SKM-1 (cell line): ENCODE results near the gene MRPL45.

ENCODE experiments used
- DNase-seq: peaks from one replicate; lab custom pipeline; 2025; ENCODE audit not compliant: unreplicated experiment; lab: John Stamatoyannopoulos, UW

The MRPL45 gene

GRCh38 chr17:38324772-38325171, 27.8 kb downstream of the MRPL45 start:
- DNase-seq: no peak

DNA sequence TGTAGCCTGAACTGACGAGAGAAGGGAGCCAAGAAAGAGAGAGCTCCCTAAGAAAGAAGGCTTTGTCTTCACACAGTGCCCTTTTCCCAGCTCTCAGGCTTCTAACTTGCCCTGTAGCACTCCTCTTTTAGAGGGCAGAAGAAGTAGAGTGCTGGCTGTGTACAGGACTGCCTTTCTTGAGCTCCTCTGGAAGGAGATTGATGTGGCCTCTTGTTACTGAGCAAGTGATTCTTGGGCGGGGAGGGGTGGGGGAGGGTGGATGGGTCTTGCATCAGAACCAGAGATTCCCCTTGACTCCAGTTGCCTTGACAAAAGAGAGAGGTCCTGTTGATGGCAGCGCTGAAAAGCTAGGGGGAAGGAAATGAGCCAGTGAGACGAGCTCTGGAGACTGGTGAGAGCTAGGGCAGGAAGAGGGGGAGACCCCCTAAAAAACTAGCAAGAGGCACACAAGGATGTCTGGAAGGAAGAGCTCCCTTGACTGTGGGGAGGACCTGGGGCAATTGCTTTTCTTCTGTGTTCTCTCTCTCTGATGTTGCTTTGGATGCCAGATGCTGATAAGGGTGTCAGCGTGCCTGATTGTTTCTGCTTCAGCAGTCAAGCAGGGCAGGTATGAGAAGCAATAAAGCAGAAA, 28.4 kb downstream of the MRPL45 start:
- DNase-seq: no peak

- DNase-seq: no peak
These were observed 30.2 kb downstream of the MRPL45 start for GRCh38 chr17:38326996-38327792.

DNA sequence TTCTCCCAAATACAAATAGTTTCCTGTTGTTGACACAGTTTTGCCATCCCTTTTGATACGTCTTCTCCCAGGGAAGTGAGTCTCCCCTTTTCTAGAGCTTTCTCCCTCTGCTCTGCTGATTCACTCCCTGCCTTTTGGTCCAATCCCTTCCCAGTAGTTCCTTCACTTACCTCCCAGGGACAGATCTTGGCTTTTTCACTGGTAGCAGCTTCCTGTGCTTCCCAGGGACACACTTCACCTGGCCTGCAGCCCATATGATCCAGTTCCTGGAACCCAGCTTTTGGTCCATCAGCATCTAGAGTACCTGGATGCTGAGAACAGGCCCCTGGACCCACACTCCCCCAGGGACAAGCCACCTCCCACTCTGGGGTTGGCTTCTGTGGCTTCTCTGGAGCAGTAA, 31.0 kb downstream of the MRPL45 start:
- no peak for DNase-seq

GRCh38 chr17:38328620-38329019, 31.7 kb downstream of the MRPL45 start:
- DNase-seq: no peak

DNA sequence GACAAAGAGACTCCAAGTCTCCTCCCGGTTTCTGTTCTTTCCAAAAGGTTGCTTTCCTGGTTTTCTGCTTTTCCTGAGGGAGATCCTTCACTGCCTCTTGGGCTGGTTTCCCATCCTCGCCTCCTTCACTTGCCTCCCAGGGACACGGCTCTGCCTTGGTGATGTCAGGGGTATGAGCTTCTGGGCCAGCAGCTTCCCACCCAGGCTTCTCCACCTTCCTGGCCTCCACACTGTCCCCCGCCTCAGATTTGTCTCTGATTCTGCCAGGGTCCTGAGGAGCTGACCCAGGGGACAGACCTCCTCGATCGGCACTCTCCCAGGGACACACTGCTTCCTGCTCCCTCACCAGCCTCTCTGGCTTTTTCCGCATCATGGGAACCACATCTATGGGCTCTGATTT, 32.3 kb downstream of the MRPL45 start:
- no peak for DNase-seq

GRCh38 chr17:38329808-38330730, 33.1 kb downstream of the MRPL45 start:
- DNase-seq: no peak

- DNase-seq: no peak
These were observed 34.0 kb downstream of the MRPL45 start for GRCh38 chr17:38330941-38331411.

GRCh38 chr17:38332735-38333134, 35.8 kb downstream of the MRPL45 start:
- no peak for DNase-seq

DNA sequence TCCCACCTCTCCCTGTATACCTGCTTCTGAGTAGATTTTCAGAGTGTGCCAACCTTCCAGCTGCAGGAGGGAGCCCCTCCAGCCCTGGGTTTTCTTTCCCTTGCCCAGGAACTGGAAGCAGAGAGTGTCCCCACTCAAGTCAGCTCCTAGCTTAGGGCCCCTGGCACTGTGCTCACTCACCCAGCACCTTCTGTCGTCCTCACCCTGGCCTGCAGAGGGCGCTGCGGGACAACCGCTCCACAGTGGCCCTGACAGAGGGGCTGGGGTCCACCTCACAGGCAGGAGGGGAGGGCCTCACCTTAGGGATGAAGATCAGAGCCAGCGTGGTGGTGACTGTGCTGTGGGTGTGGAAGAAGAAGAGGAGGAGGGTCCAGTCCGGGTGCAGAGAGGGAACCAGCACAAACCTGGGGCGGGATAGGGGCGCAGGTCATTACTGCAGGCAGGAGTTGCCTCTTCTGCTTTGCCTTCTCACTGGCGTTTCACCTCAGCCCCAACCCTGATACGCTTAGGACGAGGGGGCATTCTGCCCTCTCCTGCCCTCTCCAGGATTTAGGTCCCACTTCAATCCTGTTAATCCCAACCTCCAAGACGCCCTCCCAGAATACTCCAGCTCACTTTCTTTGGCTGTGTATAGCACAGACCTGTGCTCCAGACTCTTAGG, 36.8 kb downstream of the MRPL45 start:
- peak; percentile 8 for DNase-seq

GRCh38 chr17:38334480-38335364, 37.8 kb downstream of the MRPL45 start:
- DNase-seq: no peak

DNA sequence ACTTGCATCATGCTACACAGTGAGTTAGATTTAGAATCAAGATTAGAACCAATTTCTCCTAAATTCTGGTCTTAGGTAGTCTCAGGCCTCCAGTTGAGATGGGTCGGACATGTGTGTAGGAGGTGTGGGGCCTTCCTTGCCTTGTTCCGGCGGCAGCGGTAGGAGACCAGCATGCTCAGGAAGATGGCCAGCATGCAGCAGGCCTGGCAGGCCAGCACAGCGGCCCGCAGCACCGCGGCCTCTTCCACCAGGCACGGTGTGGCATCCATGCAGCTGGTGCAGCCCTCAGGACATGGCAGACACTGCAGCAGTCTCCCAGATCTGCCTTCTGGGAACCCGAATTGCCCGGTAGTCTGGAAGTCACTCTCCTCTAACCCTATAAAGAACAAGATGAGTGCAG, 39.9 kb downstream of the MRPL45 start:
- DNase-seq: no peak

GRCh38 chr17:38338053-38338452, 41.1 kb downstream of the MRPL45 start:
- no peak for DNase-seq

- no peak for DNase-seq
These were observed 41.6 kb downstream of the MRPL45 start for GRCh38 chr17:38338535-38338934.

DNA sequence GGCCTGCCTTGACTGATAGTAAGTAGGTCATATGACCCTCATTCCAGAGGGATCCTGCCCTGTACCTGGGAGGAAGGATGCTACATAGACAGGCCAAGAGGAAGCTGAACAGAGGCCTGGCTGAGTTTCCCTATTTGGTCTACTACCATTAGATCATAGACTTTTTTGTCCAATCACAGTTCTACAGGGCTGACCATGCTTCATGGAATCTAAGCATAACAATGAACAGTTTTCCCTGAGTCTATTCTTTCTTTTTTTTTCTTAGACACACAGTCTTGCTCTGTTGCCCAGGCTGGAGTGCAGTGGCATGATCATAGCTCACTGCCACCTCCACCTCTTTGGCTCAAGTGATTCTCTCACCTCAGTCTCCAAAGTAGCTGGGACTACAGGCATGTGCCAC, 42.9 kb downstream of the MRPL45 start:
- no peak for DNase-seq

GRCh38 chr17:38341035-38341721, 44.2 kb downstream of the MRPL45 start:
- DNase-seq: no peak

- no peak for DNase-seq
These were observed 46.1 kb downstream of the MRPL45 start for GRCh38 chr17:38342886-38343607.

DNA sequence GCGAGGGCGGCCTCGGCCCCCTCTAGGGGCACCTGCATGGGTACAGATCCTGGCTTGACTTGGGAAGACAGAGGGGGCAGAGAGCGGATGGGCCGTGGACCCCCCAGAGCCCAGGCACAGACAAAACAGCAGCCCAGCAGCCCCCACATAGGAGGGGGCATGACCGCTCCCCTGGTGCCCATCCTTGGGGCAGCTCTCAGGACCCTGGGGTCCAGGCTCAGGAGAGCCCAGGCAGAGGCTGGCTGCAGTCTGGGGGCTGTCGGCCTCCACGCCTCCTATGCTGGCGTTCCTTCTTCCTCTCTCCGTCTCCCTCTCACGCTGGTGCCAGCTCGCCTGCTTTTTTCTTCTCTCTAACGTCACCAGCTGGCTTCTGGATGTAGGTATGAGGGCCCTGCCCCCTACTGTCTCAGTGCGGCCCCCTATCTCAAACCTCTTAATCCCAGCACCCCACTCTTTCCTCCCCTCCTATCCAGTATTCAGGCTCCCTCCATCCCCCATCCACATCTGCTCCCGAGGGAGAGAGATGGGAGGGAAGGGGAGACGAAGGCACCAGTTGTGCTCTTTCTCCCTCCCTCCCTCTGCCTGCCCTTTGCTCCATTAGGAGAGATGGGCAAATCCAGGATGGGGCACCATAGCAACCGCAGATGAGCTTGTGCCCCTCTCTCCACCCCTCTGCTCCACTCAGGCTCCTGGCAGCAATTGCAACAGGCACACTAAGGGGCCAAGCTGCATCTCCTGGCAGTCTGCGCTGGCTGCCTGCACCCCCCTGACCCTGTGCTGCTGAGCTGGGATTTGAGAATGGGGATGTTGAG, 46.8 kb downstream of the MRPL45 start, which contains the start of gene GPR179:
Gene GPR179, minus strand, starts transcription at position 349 of the 812 bp plus-strand sequence. Its CDS starts 167 bp downstream, at position 182.
- no peak for DNase-seq
